ENCODE results near the gene CD3G.

The CD3G gene

DNA sequence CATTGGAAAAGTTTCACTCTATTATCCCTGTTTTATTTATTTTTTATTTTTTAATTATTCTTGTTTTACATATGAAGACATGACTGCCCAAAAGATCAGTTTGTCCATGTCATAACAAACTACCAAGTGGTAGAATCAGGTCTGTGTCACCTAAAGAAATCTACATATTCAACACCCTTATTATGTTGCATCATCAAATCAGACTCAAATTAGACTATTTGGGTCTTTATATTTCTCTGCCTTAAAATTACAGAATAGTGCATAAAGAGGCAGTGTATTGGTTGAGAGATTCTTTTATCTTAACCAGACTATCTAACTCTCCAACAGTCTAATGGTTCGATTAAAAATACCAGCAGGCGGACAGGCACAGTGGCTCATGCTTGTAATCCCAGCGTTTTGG lies 38.8 kb downstream of the CD3G start:
- no peaks in the 10 kb centered on the region for H3K27me3 ChIP-seq (ENCODE audit: insufficient read depth, poor library complexity, severe bottlenecking)
- no peaks in the 10 kb centered on the region for H3K9me3 ChIP-seq (ENCODE audit: severe bottlenecking)
- peaks cover 100% of the 10 kb centered on the region for H3K36me3 ChIP-seq (ENCODE audit: low read depth)
- DNase-seq (ENCODE audit: low spot score), result no peak
- H3K27ac ChIP-seq (ENCODE audit: poor library complexity, severe bottlenecking), result no peak overlapping the region
- H3K4me1 ChIP-seq (ENCODE audit: insufficient read depth, poor library complexity, severe bottlenecking), result no peaks in the 10 kb centered on the region
- no peak for ATAC-seq (ENCODE audit: low read depth)
- H3K4me3 ChIP-seq (ENCODE audit: severe bottlenecking), result no peak overlapping the region
- TF ChIP-seq, protein P1, sequence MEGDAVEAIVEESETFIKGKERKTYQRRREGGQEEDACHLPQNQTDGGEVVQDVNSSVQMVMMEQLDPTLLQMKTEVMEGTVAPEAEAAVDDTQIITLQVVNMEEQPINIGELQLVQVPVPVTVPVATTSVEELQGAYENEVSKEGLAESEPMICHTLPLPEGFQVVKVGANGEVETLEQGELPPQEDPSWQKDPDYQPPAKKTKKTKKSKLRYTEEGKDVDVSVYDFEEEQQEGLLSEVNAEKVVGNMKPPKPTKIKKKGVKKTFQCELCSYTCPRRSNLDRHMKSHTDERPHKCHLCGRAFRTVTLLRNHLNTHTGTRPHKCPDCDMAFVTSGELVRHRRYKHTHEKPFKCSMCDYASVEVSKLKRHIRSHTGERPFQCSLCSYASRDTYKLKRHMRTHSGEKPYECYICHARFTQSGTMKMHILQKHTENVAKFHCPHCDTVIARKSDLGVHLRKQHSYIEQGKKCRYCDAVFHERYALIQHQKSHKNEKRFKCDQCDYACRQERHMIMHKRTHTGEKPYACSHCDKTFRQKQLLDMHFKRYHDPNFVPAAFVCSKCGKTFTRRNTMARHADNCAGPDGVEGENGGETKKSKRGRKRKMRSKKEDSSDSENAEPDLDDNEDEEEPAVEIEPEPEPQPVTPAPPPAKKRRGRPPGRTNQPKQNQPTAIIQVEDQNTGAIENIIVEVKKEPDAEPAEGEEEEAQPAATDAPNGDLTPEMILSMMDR (IDR thresholded peaks at IDR 0.05; ENCODE audit: poor library complexity, severe bottlenecking), result no peak

DNA sequence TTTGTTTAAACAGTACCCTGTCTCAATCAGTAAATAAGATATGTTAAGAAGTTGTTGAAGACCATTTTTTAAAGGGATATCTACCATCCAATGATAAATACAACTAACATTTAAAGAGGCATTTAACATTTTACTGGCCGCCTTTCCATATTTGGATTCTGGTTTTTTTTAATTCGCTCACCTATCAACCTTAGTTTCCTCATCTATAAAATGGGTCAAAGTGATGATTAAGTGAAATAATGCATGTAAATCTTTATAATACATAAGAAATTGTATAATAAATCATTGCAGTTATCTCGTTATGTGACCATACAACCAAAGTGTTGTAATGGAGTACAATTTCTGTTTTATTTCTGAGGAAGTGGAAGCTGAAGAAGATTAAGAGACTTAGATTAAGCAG lies 39.5 kb downstream of the CD3G start:
- no peaks in the 10 kb centered on the region for H3K4me1 ChIP-seq (ENCODE audit: insufficient read depth, poor library complexity, severe bottlenecking)
- ATAC-seq (ENCODE audit: low read depth) (no peak), DNase-seq (ENCODE audit: low spot score) (no peak)
- H3K36me3 ChIP-seq (ENCODE audit: low read depth), result peaks cover 98% of the 10 kb centered on the region
- H3K9me3 ChIP-seq (ENCODE audit: severe bottlenecking), result no peaks in the 10 kb centered on the region
- H3K4me3 ChIP-seq (ENCODE audit: severe bottlenecking), result no peak overlapping the region
- H3K27me3 ChIP-seq (ENCODE audit: insufficient read depth, poor library complexity, severe bottlenecking), result no peaks in the 10 kb centered on the region
- H3K27ac ChIP-seq (ENCODE audit: poor library complexity, severe bottlenecking), result no peak overlapping the region
- TF ChIP-seq, protein P1 (IDR thresholded peaks at IDR 0.05; ENCODE audit: poor library complexity, severe bottlenecking), result no peak

DNA sequence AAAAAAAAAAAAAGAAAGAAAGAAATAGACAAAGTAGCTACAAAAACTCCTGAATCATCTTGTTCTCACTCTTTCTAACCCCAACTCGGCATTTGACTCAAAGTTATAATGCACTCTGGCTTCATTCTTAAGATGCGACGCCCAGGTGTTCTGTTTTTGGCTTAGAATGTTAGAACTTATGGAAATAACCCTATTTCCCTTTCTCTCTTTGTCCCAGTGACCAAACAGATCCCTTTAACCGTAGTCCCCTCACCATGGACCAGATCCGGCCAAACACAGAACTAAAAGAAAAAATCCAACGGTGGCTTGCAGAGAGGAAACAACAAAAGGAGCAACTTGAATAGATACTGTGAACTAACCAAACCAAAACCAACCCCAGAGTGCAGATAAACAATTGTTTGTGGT lies 52.0 kb downstream of the CD3G start:
- H3K27ac ChIP-seq (ENCODE audit: poor library complexity, severe bottlenecking), result no peak overlapping the region
- H3K36me3 ChIP-seq (ENCODE audit: low read depth), result peaks cover 48% of the 10 kb centered on the region
- TF ChIP-seq, protein P1 (IDR thresholded peaks at IDR 0.05; ENCODE audit: poor library complexity, severe bottlenecking), result no peak
- no peaks in the 10 kb centered on the region for H3K4me1 ChIP-seq (ENCODE audit: insufficient read depth, poor library complexity, severe bottlenecking)
- no peak for DNase-seq (ENCODE audit: low spot score)
- no peaks in the 10 kb centered on the region for H3K27me3 ChIP-seq (ENCODE audit: insufficient read depth, poor library complexity, severe bottlenecking)
- ATAC-seq (ENCODE audit: low read depth), result no peak
- no peaks in the 10 kb centered on the region for H3K9me3 ChIP-seq (ENCODE audit: severe bottlenecking)
- no peak overlapping the region for H3K4me3 ChIP-seq (ENCODE audit: severe bottlenecking)

DNA sequence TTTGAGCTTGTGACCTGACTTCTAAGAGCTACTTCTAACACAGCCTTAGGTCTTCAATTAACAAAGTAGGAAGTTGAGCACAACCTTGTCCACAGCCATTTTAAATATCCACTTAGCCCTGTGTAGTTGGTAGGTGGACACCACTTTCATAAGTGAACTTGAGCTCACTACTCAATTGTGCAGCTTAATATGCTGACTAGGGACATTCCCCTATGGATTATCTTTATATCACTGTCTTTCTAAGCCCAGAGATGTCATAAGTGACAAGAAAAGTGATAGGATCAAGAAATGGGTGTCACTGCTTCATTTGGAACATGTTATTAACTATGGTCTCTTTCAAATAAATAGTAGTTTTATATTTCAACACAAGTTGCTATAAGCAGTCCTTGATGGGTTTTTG lies 53.3 kb downstream of the CD3G start:
- Histone ChIP-seq H3K36me3 (ENCODE audit: low read depth) (peaks cover 39% of the 10 kb centered on the region), H3K4me3 (ENCODE audit: severe bottlenecking) (no peak overlapping the region), H3K27me3 (ENCODE audit: insufficient read depth, poor library complexity, severe bottlenecking) (no peaks in the 10 kb centered on the region), H3K9me3 (ENCODE audit: severe bottlenecking) (no peaks in the 10 kb centered on the region), H3K4me1 (ENCODE audit: insufficient read depth, poor library complexity, severe bottlenecking) (no peaks in the 10 kb centered on the region), H3K27ac (ENCODE audit: poor library complexity, severe bottlenecking) (no peak overlapping the region)
- ATAC-seq (ENCODE audit: low read depth), result no peak
- TF ChIP-seq, protein P1 (IDR thresholded peaks at IDR 0.05; ENCODE audit: poor library complexity, severe bottlenecking), result no peak
- no peak for DNase-seq (ENCODE audit: low spot score)

DNA sequence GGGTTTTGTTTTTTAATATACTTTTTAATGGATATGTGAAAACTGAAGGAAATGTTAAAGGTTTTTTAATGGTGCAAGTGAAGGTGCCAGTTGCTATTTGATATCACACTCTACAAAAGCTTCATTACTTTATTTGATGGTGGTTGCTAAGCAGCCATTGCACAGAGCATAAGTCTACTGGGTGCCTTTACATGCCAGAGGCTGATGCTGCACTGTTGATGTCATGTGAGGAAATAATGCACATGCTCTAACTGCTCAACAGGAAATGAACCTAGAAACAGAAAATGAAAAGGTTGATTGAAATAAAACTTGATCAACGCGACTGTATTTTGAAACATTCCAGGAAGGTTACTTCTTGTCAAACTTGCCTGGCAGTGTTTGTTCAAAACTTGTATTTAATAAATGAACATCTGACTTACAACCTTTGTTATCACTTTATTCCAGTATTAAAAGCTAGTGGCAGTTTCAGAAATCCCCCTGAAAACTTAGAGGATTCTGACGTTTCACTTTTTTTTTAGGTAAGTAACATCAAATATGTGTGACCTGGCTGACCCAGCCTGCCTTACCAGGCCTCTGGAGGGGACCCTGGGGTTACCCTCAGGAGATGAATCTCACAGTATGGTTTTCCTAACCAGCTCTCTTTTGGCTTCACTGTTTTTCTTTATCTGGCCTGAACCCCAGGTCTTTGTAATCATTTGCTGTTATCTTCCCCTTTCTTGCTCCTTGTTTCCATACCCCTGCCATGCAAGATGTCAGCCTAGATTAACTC lies 54.8 kb downstream of the CD3G start:
- Histone ChIP-seq H3K36me3 (ENCODE audit: low read depth) (peaks cover 31% of the 10 kb centered on the region), H3K27me3 (ENCODE audit: insufficient read depth, poor library complexity, severe bottlenecking) (no peaks in the 10 kb centered on the region), H3K4me3 (ENCODE audit: severe bottlenecking) (no peak overlapping the region), H3K27ac (ENCODE audit: poor library complexity, severe bottlenecking) (no peak overlapping the region), H3K4me1 (ENCODE audit: insufficient read depth, poor library complexity, severe bottlenecking) (peaks cover 8% of the 10 kb centered on the region), H3K9me3 (ENCODE audit: severe bottlenecking) (no peaks in the 10 kb centered on the region)
- TF ChIP-seq, protein P1 (IDR thresholded peaks at IDR 0.05; ENCODE audit: poor library complexity, severe bottlenecking), result no peak
- DNase-seq (ENCODE audit: low spot score), result no peak
- no peak for ATAC-seq (ENCODE audit: low read depth)
